Renal cortical epithelial cell (primary cell): ENCODE results near the gene TEX11. TPM values are rescaled to one million over a fixed set of nuclear protein-coding genes. Genes with fewer than 3 reads are reported as not detected.
"Not testable (repeated sequence)": the region's sequence is repeated elsewhere in the genome, so short reads cannot be mapped to it uniquely, and the experiment has no call there.

Source experiments
- DNase-seq: peaks from one replicate; pipeline ENCODE4 v3.0.0-alpha.2; 2011; ENCODE audit warnings: low read depth
- total RNA-seq: library from RNA; depleted of rRNA; stranded (reverse); fragments of >200 nt; gene quantifications from 2 replicates; pipeline ENCODE4 v1.2.3, GENCODE V29; 2014

The TEX11 gene
- total RNA-seq: 0.05 TPM in 1 of 2 replicates, not detected in the other

DNA sequence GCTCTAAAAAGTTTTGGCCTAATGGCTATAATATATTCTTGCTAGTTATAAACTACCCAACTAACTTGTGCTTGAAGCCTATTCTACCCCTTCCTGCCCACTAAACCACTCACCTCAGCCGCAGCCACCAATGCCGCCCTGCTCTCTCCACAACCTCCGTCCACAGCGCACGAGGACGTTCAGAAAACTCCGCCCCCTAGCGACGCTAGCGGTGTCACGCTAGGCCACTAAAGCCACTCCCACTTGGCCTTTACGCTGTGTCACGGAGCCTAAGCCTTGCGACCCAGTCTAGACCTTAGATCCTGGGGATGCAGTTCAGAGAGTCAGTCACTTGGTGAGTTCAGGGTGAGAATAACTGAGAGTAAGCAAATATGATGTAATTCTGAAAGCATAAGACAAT lies at the start of gene TEX11:
Gene TEX11 (minus strand): TSS at position 171 of the 400 bp plus-strand sequence. CDS start 922 bp downstream, outside the sequence.
- no peak for DNase-seq

DNA sequence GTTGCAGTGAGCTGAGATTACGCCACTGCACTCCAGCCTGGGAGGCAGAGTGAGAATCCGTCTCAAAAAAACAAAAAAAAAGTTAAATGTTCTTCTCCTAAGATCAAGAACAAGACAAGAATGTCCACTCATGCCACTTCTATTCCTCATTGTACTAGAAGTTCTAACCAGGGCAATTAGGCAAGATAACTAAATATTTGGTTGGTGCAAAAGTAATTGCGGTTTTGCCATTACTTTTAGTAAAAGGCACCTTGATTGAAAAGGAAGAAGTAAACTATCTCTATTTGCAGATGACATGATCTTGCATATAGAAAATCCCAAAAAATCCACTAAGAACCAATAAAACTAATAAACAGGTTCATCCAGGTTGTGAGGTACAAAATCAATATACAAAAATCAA lies 46.4 kb upstream of the TEX11 start:
- DNase-seq: no peak

DNA sequence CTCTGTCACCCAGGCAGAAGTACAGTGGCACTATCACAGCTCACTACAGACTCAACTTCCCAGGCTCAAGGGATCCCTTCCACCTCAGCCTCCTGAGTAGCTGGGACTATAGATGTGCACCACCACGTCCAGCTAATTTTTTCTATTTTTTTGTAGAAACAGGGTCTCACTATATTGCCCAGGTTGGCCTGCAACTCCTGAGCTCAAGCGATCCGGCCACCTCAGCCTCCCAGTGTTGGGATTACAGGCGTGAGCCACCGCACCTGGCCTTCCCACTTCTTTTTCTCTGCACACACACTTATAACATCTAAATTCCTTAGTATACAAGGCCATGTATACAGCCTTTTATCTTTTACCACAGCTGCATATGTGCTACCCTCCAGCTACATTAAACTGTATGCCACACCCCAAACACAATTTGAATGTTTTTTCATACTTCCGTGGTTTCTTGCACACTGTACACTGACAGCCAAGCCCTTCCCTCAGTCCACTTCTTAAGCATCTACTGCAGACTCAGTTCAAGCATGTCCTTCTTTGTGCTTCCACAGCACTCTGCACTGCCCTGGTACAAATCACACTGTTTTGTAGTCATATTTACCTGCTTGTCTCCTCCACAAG lies 15.9 kb upstream of the TEX11 start:
- no peak for DNase-seq

DNA sequence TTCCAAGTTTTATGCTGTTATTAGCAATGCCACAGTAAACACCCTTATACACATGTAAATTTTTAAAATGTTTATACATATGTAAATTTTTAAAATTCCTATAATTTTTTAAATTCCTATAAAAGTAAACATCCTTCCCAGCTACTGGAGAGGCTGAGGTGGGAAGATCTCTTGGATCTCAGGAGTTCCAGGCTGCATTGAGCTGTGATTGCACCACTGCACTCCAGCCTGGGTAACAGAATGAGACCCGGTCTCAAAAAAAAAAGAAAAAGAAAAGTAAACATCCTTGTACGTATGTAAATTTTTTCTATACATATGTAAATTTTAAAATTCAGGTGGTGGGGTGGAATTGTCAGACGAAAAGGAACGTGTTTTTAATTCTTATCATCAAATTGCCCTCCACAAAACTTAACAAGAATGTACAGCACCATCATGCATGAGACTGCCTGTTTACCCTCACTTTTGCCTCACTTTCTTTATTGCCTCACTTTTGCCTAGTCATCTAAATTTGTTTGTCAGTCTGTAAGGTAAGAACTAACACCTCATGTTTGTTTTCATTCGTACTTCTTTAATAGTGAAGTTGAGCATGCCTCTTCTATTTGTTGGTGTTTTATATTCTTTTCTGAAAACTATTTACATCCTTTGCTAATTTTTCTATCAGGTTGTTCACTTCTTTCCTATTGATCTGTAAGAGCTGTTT lies 14.4 kb upstream of the TEX11 start:
- no peak for DNase-seq

DNA sequence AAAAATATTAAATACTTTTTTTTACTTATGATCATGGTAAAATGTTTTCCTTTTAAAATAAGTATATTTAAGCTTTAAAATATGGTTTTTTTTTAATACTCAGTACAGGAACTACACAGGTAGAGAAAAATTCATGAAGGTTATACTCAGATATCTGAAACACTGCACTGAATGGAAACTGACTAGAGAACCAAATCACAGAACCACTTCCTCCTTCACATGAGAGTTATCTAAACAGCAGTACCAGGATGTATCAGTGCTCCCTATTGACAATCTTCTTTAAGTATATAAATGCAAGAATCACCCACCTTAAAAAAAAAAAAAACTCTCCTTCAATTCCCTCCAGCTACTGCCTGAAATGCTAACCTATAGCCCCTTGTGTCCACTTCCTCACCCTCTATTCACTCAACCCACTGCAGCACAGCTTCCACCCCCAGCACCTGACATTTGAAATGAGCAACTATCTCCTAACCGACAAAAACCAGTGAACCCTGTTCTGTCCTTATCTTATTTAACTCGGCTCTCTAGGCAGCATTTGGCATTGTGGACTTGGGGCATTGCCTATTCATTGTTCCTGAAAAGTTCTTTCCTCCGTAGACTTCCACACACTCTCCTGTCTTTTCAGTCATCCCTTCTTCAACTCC lies 13.3 kb upstream of the TEX11 start:
- no peak for DNase-seq

DNA sequence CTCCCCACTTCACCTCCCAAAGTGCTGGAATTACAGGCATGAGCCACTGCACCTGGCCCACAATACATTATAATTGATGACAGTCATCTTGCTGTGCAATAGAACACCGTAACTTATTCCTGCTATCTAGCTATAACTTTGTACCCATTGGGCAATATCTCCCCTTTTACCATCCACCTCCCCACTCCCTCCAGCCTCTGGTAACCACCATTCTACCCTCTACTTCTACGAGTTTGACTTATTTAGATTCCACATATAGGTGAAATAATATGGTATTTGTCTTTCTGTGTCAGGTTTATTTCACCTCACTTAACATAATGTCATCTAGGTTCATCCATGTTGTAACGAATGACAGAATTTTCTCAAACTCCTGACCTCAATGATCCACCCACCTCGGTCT lies 8.2 kb upstream of the TEX11 start:
- DNase-seq: no peak

DNA sequence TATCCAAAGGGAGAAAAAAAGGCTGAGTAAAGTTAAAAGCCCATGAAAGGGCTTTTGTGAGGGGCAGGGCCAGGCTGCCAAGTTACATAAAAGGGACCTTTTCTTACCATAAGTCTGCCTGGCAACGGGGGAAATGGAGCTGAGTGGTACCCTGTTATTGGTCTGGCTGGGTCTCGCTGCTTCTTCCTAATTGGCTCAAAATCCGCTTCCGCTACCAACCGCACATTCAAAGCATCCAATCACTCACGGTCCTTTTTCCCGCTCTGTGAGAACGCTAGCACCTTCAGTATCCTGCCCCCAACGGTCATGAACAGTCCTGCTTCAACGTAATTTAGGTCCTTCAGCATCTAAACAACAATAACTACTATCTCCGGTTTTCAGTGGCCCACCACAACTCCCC lies 611 bp downstream of the TEX11 start:
- no peak for DNase-seq

DNA sequence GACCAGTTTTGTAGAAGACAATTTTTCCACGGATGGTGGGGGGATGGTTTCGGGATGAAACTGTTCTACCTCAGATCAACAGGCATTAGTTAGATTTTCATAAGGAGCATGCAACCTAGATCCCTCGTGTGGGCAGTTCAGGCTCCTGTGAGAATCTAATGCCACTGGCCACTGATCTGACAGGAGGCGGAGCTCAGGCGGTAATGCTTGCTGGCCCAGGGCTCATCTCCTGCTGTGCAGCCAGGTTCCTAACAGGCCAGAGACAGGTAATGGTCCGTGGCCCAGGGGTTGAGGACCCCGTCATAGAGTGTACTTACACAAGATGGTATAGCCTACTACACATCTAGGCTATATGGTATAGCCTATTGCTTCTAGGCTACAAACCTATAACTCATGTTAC lies 7.0 kb downstream of the TEX11 start:
- no peak for DNase-seq

DNA sequence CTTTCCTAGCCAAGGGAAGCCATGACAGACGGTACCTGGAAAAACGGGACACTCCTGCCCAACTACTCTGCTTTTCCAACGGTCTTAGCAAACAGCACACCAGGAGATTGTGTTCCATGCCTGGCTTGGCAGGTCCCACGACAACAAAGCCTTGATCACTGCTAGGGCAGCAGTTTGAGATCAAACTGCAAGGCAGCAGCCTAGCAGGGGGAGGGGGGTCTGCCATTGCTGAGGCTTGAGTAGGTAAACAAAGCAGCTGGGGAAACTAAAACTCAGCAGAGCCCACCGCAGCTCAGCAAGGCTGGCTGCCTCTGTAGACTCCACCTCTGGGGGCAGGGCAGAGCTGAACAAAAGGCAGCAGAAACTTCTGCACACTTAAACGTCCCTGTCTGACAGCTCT lies 18.1 kb downstream of the TEX11 start:
- not testable (repeated sequence) for DNase-seq

DNA sequence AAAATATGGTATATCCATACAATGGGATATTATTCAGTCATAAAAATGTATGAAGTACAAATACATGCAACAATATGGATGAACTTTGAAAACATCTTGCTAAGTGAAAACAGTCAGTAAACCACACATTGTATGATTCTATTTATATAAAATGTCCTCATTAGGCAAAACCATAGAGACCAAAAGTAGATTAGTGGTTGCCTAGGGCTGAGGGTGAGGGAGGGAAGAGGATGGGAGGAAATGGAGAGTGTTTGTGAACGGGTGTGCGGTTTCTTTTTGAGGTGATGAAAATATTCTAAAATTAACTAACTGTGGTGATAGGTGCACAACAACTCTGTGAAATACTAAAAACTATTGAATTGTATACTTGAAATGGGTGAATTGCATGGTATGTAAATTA lies 29.6 kb downstream of the TEX11 start:
- DNase-seq: no peak

DNA sequence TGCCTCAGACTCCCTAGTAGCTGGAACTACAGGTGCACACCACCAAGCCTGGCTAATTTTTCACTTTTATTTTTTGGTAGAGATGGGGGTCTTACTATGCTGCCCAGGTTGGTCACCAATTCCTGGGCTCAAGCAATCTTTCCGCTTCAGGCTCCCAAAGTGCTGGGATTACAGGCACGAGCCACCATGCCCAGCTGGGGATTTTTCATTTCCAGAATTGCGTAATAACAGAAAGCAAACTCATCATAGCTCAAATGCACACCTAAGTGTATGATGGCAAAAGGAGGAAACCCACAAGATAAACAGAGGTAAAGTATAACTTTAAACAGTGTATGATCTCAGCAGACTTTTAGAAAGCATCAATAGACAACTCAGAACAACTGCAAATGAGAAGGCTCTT lies 56.2 kb downstream of the TEX11 start:
- DNase-seq: no peak

DNA sequence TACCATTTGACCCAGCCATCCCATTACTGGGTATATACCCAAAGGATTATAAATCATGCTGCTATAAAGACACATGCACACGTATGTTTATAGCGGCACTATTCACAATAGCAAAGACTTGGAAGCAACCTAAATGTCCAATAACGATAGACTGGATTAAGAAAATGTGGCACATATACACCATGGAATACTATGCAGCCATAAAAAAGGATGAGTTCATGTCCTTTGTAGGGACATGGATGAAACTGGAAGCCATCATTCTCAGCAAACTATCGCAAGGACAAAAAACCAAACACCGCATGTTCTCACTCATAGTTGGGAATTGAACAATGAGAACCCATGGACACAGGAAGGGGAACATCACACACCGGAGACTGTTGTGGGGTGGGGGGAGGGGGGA lies 64.4 kb downstream of the TEX11 start:
- DNase-seq: not testable (repeated sequence)

DNA sequence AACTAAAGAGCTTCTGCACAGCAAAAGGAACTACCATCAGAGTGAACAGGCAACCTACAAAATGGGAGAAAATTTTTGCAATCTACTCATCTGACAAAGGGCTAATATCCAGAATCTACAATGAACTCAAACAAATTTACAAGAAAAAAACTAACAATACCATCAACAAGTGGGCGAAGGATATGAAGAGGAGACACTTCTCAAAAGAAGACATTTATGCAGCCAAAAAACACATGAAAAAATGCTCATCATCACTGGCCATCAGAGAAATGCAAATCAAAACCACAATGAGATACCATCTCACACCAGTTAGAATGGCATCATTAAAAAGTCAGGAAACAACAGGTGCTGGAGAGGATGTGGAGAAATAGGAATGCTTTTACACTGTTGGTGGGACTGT lies 64.9 kb downstream of the TEX11 start:
- not testable (repeated sequence) for DNase-seq

DNA sequence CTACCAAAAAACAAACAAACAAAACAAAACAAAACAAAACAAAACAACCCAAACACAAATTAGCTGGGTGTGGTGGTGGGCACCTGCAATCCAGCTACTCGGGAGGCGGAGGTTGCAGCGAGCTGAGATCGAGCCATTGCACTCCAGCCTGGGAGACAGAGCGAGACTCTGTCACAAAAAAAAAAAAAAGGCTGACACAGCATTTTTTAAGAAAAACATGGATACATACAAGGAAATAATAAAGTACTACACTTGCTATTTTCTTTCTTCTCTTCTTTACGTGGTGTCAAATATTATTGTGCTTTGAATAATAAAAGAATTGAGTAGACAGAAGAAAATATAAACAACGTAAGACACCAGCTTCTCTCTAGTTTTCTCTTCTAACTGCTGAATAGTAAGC lies 73.9 kb downstream of the TEX11 start:
- DNase-seq: no peak

DNA sequence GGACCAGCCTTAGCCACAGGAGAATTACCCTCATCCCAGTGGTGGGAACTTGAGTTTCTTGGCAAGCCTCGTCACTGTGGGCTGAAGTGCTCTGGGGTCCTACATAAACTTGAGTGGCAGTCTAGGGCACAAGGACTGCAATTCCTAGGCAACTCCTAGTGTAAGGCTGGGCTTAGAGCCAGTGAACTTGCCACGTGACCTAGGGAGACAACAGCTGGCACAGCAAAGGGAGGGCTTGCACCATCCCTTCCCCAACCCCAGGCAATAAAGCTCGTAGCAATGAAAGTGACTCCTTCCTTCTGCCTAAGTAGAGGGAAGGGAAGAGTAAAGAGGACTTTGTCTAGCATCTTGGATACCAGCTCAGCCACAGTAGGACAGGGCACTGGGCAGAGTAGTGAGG lies 81.8 kb downstream of the TEX11 start:
- no peak for DNase-seq

DNA sequence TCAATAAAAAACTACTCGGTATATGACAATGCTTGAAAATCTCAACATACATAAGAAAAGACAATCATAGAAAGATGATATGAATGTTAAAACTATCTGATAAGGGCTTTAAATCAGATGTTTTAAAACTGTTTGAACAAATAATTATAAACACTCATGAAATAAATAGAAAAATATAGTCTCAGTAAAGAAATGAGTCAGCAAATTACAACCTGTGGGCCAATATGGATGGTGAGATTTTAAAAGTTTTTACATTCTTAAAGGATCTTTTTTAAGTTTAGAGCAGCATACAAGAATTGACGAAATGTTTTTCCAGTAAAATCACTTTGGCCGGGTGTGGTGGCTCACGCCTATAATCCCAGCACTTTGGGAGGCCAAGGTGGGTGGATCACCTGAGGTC lies 83.1 kb downstream of the TEX11 start:
- DNase-seq: no peak

DNA sequence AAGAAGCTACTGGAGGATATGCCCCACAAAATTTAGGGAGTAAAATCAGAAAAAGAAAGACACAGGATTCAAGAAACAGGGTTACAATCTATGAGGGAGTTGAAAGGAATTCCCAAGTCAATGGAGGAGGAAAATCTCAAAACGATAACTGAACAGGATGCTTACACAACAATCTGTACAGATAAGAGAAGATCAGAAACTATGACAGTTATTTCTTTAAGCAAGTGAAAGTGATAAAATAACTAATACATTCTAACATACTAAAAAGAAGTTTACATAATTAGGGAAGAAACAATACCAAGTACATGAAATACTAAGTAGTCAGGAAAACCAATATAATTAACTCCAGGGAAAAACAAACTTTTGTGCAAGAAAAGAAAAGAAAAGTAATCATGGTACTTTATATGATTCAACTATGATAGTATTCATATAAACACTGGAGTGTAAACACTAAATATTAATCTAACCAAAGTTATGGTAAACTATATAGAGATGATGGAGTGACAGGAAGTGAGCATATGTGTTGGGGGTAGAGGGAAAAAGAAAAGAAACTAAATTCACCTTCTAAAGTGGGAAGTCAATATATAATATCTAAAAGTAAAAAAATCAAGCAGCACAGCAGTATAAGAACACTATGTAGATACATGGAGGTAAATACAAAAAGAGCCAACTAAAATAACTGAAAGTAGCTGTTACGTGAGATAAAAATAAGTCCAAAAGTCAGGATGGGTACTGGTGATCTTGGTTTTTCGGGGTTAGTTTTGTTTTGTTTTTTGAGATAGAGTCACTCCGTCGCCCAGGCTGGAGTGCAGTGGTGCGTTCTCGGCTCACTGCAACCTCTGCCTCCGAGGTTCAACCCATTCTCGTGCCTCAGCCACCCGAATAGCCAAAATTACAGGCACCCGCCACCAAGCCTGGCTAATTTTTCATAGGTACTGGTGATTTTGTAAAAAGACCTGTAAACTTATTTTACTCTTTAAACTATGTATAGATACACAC lies 99.3 kb downstream of the TEX11 start:
- no peak for DNase-seq

DNA sequence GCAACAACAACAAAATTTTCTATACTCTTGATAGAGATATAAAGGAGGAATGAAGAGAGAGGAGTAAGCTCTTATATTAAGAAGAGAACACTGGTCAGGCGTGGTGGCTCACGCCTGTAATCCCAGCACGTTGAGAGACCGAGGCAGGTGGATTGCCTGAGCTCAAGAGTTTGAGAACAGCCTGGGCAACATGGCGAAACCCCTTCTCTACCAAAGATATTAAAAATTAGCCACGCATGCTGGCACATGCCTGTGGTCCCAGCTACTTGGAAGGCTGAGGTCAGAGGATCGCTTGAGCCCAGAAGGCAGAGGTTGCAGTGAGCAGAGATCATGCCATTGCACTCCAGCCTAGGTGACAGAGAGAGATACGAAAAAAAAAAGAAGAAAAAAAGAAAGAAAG lies 102.4 kb downstream of the TEX11 start:
- no peak for DNase-seq

DNA sequence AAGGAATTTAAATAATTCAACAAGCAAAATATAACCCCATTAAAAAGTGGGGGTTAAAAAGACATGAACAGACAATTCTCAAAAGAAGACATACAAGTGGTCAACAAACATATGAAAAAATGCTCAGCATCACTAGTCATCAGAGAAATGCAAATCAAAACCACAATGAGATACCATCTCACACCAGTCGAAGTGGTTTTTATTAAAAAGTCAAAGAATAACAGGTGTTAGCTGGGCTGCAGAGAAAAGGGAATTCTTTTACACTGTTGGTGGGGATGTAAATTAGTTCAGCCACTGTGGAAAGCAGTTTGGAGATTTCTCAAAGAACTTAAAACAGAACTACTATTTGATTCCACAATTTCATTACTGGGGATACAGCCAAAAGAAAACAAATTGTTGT lies 111.8 kb downstream of the TEX11 start:
- not testable (repeated sequence) for DNase-seq

DNA sequence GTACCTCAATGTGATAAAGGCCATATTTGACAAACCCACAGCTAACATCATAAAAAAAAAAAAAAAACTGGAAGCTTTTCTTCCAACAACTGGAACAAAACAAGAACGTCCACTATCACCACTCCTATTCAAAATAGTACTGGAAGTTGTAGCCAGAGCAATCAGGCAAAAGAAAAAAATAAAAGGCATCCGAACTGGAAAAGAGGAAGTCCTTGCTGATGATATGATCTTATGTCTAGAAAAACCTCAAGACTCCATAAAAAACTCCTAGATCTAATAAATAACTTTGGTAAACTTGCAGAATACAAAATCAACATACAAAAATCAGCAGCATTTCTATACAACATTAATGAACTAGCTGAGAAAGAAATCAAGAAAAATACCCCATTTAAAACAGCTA lies 134.3 kb downstream of the TEX11 start:
- no peak for DNase-seq

DNA sequence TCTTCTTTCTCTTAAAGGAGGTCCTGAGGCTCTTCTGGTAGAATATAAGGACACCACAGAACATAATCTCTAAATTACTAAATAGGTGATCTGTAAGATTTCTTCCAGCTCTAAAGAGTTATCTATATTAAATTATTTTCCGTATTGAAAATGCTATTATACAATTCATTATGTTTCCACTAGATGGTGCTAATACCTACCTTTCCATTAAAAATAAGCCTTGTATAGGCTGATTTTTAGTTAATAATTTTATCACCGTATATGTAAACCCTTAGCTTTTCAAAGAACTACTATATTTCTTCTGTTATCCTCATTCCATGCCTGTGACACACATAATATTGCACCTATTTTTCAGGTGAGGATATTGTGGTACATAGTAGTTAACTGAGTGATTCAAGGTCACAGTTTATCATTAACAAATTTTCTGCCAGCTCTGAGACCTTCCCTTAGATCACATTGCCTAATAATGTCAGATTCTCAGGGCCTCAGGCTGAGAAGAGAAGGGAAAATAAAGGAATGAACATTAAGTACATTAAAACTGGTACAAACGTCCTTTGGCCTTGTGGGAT lies 138.8 kb downstream of the TEX11 start:
- peak; percentile 51 for DNase-seq

DNA sequence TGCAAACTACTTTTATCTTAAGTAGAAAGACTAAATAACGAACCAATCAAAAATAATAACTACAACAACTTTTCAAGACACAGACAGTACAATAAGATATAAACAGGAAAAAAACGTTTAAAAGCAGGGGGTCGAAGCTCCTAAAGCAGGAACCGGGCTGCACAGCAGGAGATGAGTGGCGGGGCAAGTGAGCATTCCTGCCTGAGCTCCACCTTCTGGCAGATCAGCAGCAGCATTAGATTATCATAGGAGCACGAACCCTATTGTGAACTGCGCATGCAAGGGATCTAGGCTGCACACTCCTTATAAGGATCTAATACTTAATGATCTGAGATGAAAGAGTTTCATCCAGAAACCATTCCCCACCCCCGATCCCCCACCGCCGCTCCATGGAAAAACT lies 146.2 kb downstream of the TEX11 start:
- no peak for DNase-seq
